Choroid plexus epithelial cell (primary cell): ENCODE results near the gene GUCY2C.

Experiments used
- DNase-seq: peaks from one replicate; pipeline ENCODE4 v3.0.0-alpha.2; 2010; ENCODE audit warnings: low read depth
- H3K4me3 ChIP-seq: 2 replicates; pipeline ENCODE4 v1.5.1; 2011; ENCODE audit warnings: low read depth, mild to moderate bottlenecking, control low read depth, low read length, moderate library complexity
- CTCF ChIP-seq: conservative IDR thresholded peaks from 2 replicates; pipeline ENCODE4 v1.5.1; 2011; ENCODE audit warnings: low read depth, mild to moderate bottlenecking, control low read depth, inconsistent platforms, low read length, moderate library complexity

GUCY2C gene

GRCh38 chr12:14618983-14619382 is 77.4 kb downstream of the GUCY2C start:
- DNase-seq = peak; percentile 55
- peak; percentile 60 for TF ChIP-seq CTCF
- no peak overlapping the region for H3K4me3 ChIP-seq

GRCh38 chr12:14614704-14615121 is 81.7 kb downstream of the GUCY2C start:
- H3K4me3 ChIP-seq = no peak overlapping the region
- no peak for DNase-seq
- TF ChIP-seq CTCF = no peak

DNA sequence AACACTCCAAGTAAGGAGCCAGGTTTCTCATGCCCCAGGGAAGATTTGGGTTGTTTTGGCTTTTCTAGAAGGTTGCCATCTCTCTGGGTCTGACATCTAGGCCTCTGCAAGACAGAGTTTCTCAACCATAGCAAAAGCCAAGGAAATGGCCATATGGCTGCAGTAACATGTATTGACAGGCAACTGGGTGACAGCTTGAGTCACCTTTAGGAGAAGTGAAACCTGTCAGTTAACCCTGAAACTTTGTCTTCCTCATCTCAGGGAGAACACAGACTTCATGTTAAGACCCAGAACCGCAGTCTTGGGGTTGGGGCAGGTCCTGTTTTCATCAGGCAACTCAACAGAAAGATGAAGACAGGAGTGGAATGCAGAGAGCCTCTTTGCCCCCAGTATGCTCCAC is 82.7 kb downstream of the GUCY2C start:
- DNase-seq = no peak
- H3K4me3 ChIP-seq = no peak overlapping the region

GRCh38 chr12:14612898-14613445 is 83.4 kb downstream of the GUCY2C start:
- H3K4me3 ChIP-seq = no peak overlapping the region
- no peak for TF ChIP-seq CTCF
- no peak for DNase-seq

More for the DNA sequence above, 82.7 kb downstream of the GUCY2C start:
- no peak for TF ChIP-seq CTCF

- no peak for DNase-seq
- TF ChIP-seq CTCF = no peak
- H3K4me3 ChIP-seq = no peak overlapping the region
These were observed 84.1 kb downstream of the GUCY2C start for GRCh38 chr12:14612250-14612649.

- no peak overlapping the region for H3K4me3 ChIP-seq
- TF ChIP-seq CTCF = no peak
- no peak for DNase-seq
These were observed 84.7 kb downstream of the GUCY2C start for GRCh38 chr12:14611640-14612203.

GRCh38 chr12:14607568-14607967 is 88.8 kb downstream of the GUCY2C start:
- no peak overlapping the region for H3K4me3 ChIP-seq
- DNase-seq = no peak
- TF ChIP-seq CTCF = no peak
